Regular cardiac myocyte (primary cell): Measurements from ENCODE around the gene STIM1. TPM values are rescaled to one million over a fixed set of nuclear protein-coding genes. Genes with fewer than 3 reads are reported as not detected.

Experiments used
- total RNA-seq: library from RNA; depleted of rRNA; stranded (reverse); fragments of >200 nt; gene quantifications from 2 replicates; pipeline ENCODE4 v1.2.3, GENCODE V29; 2014

The STIM1 gene
- total RNA-seq: 29.9 and 40.3 TPM in 2 replicates

GRCh38 chr11:3854977-3855807 lies at the start of gene STIM1:
Gene STIM1, plus strand, starts transcription at chr11:3855664. Its CDS starts 607 bp downstream, at chr11:3856271.

GRCh38 chr11:3807909-3808860 lies 47.3 kb upstream of the STIM1 start, which contains the start of gene PGAP2:
Gene PGAP2, plus strand, starts transcription at chr11:3808560. Its CDS starts 2,700 bp downstream, at chr11:3811260.

GRCh38 chr11:3840870-3841425 lies 14.5 kb upstream of the STIM1 start, which contains the start of gene RHOG:
Gene RHOG, minus strand, starts transcription at chr11:3840959. Its CDS starts 12,821 bp downstream, at chr11:3828138.

GRCh38 chr11:4094348-4095291 lies 239.2 kb downstream of the STIM1 start, which contains the start of gene RRM1:
Gene RRM1, plus strand, starts transcription at chr11:4094799. Its CDS starts 214 bp downstream, at chr11:4095013.

Other genes starting within 250 kb of the STIM1 start
- 0.28 TPM in 1 of 2 replicates, not detected in the other for gene ART5, start 213.7 kb upstream of the STIM1 start, total RNA-seq
- not detected in 2 replicates for gene ART1, start 210.5 kb upstream of the STIM1 start, total RNA-seq
- gene CHRNA10, start 184.3 kb upstream of the STIM1 start, total RNA-seq: 0.56 and 0.96 TPM in 2 replicates
- gene NUP98, start 58.1 kb upstream of the STIM1 start, total RNA-seq: 101 and 114 TPM in 2 replicates
- gene PGAP2, start 47.1 kb upstream of the STIM1 start, total RNA-seq: 7.9 and 10.2 TPM in 2 replicates
- 8.2 and 12.3 TPM in 2 replicates for gene RHOG, start 14.7 kb upstream of the STIM1 start, total RNA-seq
- gene RRM1, start 239.1 kb downstream of the STIM1 start, total RNA-seq: 68.8 and 193 TPM in 2 replicates